BE2C (cell line): ENCODE measurements around the gene ARSB.

Source experiments
- DNase-seq: peaks from one replicate; pipeline ENCODE4 v3.0.0-alpha.2; 2020
- H3K27me3 ChIP-seq: fragments of 250-450 bp; sonication (Bioruptor Pico); 2 replicates; pipeline ENCODE4 v1.5.1; 2020; ENCODE audit warnings: mild to moderate bottlenecking
- H3K36me3 ChIP-seq: fragments of 250-450 bp; sonication (Bioruptor Pico); 2 replicates; pipeline ENCODE4 v1.5.1; 2020; ENCODE audit warnings: mild to moderate bottlenecking
- H3K4me1 ChIP-seq: fragments of 250-450 bp; sonication (Bioruptor Pico); 2 replicates; pipeline ENCODE4 v1.5.1; 2020
- H3K4me3 ChIP-seq: 2 replicates; pipeline ENCODE4 v1.5.1; 2011; ENCODE audit warnings: low read depth, low read length
- H3K9me3 ChIP-seq: fragments of 250-450 bp; sonication (Bioruptor Pico); 2 replicates; pipeline ENCODE4 v1.5.1; 2020
- CTCF ChIP-seq: IDR thresholded peaks from 2 replicates; pipeline ENCODE4 v1.5.1; 2012; ENCODE audit warnings: mild to moderate bottlenecking, low read depth, low read length

Gene ARSB

GRCh38 chr5:78778538-78778937 is 206.6 kb downstream of the ARSB start:
- Histone ChIP-seq H3K9me3 (no peaks in the 10 kb centered on the region), H3K4me1 (no peaks in the 10 kb centered on the region), H3K4me3 (no peak overlapping the region), H3K36me3 (no peaks in the 10 kb centered on the region), H3K27me3 (no peaks in the 10 kb centered on the region)
- DNase-seq: no peak
- TF ChIP-seq CTCF: no peak

- H3K4me3 ChIP-seq: no peak overlapping the region
- H3K9me3 ChIP-seq: no peaks in the 10 kb centered on the region
- no peaks in the 10 kb centered on the region for H3K4me1 ChIP-seq
- no peaks in the 10 kb centered on the region for H3K27me3 ChIP-seq
- no peaks in the 10 kb centered on the region for H3K36me3 ChIP-seq
- no peak for TF ChIP-seq CTCF
- no peak for DNase-seq
Observed at GRCh38 chr5:78777901-78778300, 207.2 kb downstream of the ARSB start.

- TF ChIP-seq CTCF: no peak
- H3K27me3 ChIP-seq: no peaks in the 10 kb centered on the region
- H3K36me3 ChIP-seq: no peaks in the 10 kb centered on the region
- H3K4me3 ChIP-seq: no peak overlapping the region
- no peaks in the 10 kb centered on the region for H3K4me1 ChIP-seq
- DNase-seq: no peak
- no peaks in the 10 kb centered on the region for H3K9me3 ChIP-seq
Observed at GRCh38 chr5:78776637-78777036, 208.5 kb downstream of the ARSB start.

- H3K9me3 ChIP-seq: no peaks in the 10 kb centered on the region
- no peak for TF ChIP-seq CTCF
Observed at GRCh38 chr5:78773655-78774054, 211.5 kb downstream of the ARSB start.

GRCh38 chr5:78771260-78772205 is 213.6 kb downstream of the ARSB start:
- Histone ChIP-seq H3K4me1 (no peaks in the 10 kb centered on the region), H3K9me3 (no peaks in the 10 kb centered on the region), H3K27me3 (no peaks in the 10 kb centered on the region), H3K36me3 (no peaks in the 10 kb centered on the region), H3K4me3 (no peak overlapping the region)
- no peak for TF ChIP-seq CTCF
- DNase-seq: no peak

More at GRCh38 chr5:78773655-78774054, 211.5 kb downstream of the ARSB start:
- no peak overlapping the region for H3K4me3 ChIP-seq
- DNase-seq: no peak
- no peaks in the 10 kb centered on the region for H3K27me3 ChIP-seq
- no peaks in the 10 kb centered on the region for H3K36me3 ChIP-seq
- H3K4me1 ChIP-seq: no peaks in the 10 kb centered on the region

DNA sequence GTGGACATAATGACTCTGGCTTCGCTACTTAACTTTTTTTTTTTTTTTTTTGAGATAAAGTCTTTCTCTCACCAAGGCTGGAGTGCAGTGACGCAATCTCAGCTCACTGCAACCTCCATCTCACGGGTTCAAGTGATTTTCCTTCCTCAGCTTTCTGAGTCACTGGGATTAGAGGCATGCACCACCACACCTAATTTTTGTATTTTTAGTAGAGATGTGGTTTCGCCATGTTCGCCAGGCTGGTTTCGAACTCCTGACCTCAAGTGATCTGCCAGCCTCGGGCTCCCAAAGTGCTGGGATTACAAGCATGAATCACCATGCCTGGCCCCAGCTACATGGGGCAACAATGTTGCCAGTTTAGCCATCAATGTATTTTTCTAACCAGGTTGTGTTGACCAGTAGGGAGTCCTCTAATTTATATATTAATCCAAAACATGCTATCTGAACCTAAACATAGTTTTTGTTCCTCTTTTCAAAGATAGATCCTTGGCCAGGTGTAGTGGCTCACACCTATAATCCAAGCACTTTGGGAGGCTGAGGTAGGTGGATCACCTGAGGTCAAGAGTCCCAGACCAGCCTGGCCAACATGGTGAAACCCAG is 216.2 kb downstream of the ARSB start:
- no peak for DNase-seq
- Histone ChIP-seq H3K4me1 (no peaks in the 10 kb centered on the region), H3K36me3 (no peaks in the 10 kb centered on the region), H3K9me3 (no peaks in the 10 kb centered on the region), H3K27me3 (no peaks in the 10 kb centered on the region), H3K4me3 (no peak overlapping the region)
- no peak for TF ChIP-seq CTCF
